ELF-1 (cell line): ENCODE data around the gene FBXL16.
"Not testable (repeated sequence)": the region's sequence is repeated elsewhere in the genome, so short reads cannot be mapped to it uniquely, and the experiment has no call there.

Experiments used
- DNase-seq: peaks from one replicate; pipeline ENCODE4 v3.0.0-alpha.2; 2016; ENCODE audit warnings: low read depth, low spot score

The FBXL16 gene, protein sequence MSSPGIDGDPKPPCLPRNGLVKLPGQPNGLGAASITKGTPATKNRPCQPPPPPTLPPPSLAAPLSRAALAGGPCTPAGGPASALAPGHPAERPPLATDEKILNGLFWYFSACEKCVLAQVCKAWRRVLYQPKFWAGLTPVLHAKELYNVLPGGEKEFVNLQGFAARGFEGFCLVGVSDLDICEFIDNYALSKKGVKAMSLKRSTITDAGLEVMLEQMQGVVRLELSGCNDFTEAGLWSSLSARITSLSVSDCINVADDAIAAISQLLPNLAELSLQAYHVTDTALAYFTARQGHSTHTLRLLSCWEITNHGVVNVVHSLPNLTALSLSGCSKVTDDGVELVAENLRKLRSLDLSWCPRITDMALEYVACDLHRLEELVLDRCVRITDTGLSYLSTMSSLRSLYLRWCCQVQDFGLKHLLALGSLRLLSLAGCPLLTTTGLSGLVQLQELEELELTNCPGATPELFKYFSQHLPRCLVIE

DNA sequence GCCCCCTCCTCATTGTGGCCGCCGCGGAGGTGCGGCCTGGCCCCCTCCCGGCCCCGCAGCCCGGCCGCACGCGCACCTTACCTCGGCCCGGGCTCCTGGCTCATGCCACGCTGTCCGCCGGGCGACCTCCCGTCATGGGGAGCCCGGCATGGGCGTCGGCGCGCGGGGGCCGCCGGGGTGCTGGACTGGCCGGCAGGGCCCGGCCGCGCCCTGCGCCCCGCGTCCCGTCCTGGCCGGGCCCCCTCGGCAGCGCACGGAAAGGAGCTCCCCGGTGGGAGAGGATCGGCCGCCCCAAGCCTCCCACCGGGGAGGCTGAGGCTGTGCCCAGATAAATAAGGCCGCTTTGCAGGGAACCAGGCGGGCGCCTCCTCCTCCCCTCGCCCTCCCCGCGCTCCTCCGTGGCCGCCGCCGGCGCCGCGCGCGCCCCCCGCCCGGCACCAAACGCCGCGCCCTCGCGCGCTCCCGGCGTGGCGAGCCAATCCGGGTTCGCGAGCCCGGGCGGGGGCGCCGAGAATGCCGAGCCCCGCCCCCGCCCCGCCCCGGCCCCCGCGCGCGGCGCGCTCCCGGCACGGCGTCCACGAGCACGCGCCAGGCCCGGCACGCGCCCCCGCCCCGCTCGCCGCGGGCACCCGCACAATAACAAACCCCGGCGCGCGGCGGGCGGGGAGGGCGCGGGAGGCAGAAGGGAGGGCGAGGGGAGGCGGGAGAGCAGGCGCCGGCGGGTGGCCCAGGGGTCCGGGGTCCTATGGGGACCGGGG lies at the start of gene FBXL16:
Gene FBXL16, minus strand, starts transcription at position 371 of the 758 bp plus-strand sequence. CDS start 8,396 bp downstream, outside the sequence.
- DNase-seq: no peak

DNA sequence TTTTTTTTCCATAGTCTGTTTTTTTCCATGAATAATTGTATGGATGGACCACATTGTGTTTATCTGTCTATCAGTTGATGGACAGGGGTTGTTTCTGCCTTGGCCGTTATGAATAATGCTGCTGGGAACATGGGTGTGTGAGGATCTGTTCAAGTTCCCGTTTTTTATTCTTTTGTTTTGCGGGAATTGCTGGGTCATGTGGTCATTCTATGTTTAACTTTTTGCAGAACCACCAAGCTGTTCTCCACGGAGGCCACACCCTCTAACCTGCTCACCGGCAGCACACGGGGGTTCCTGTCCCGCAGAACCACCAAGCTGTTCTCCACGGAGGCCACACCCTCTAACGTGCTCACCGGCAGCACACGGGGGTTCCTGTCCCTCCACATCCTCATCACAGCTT lies 49.1 kb upstream of the FBXL16 start:
- no peak for DNase-seq

DNA sequence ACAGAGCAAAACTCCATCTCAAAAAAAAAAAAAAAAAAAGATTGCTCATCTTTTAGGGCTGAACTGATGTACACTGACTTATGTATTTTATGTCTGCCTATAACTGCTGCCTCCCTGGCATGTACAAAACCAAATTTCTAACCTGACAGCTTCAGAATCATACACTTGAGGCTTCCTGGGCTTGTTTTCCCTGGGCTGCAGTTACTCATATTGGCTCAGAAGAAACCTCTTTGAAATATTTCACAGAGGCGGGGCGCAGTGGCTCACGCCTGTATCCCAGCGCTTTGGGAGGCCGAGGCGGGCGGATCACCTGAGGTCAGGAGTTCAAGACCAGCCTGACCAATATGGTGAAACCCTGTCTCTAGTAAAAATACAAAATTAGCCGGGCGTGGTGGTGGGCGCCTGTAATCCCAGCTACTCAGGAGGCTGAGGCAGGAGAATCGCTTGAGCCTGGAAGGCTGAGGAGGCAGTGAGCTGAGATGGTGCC lies 48.6 kb upstream of the FBXL16 start:
- DNase-seq: not testable (repeated sequence)

DNA sequence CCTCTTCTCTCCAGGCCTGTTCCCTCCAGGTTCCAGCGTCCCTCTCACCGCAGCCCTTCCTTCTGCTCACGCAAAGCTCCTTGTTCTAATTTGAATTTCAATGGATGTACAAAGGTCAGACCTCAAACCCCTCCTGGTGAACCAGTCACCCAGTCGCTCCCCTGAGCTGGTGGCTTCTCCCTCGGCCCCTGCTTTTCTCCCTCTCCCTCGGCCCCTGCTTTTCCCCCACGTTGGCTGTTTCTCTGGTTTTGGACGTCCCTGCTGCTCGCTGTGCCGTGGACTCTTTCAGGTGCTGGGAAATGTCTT lies 46.4 kb upstream of the FBXL16 start:
- DNase-seq: no peak

DNA sequence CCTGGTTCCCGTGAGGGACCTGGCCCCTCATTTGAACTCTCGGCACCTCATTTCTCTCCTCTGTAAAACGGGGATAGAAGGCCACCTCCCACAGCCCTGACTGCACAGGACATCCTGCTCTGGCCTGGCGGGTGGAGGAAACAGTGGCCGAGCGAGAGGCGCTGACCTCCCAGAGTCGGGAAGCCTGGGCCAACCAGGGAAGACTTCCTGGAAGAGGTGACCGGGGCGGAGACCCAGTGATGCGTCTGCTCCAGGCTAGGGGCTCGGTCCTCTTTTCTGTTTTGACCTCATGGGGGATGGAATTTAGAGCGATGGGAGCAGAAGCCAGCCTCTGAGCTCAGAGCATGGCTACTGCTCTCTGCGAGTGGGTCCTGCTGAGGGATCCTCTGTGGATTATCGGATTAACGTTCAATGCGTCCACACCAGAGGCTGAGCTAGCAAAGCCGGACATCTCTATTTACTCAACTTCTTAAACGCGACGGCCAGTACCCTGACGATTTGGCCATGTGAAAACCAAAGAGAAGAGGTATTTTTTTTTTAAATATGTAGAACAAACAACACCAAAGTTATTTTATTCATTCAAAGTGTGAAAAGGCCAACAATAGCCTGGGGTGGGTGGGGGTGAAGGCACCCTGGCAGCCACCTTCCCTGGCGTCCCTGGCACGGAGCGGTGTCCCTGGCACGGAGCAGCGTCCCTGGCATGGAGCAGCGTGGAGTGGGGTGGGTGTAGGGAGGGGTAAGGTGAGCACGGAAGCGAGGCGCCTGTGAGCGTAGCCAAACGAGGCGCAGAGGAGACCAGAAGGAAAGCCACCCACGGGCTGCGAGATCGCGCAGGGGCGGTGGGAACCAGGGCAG lies 45.8 kb upstream of the FBXL16 start:
- no peak for DNase-seq

DNA sequence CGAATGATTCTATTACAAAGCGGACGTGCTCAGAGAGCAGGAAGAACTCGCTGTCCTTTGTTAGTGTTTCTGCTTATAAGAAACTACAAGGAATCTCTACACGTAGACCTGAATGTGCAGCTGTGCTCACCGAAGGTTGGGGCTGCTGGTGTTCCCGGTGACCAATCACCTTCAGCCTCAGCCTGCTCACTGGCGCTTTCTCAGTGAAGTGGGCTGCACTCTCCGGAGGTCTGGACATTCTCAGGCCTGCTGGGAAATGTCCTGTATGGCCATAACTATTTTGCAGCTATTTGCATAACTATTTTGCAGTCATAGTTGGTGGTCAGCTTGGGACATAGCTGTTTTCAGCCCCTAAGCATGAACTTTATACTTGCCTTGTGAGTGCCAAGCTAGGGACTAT lies 44.9 kb upstream of the FBXL16 start:
- no peak for DNase-seq

DNA sequence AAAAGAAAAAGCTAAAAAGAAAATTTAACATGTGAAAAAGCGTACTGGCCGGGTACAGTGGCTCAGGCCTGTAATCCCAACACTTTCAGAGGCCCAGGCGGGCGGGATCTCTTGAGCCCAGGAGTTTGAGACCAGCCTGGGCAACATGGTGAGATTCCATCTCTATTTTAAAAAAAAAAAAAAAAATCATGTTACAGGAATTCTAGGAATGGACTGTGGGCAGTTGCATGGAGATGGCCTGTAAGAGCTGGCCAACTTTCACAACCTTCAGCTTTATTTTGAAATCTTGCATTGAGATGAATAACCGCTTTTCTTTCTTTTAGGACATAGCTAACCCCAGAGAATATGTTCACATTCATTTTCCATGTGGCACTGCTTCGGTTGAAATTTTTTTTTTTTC lies 43.4 kb upstream of the FBXL16 start:
- no peak for DNase-seq

DNA sequence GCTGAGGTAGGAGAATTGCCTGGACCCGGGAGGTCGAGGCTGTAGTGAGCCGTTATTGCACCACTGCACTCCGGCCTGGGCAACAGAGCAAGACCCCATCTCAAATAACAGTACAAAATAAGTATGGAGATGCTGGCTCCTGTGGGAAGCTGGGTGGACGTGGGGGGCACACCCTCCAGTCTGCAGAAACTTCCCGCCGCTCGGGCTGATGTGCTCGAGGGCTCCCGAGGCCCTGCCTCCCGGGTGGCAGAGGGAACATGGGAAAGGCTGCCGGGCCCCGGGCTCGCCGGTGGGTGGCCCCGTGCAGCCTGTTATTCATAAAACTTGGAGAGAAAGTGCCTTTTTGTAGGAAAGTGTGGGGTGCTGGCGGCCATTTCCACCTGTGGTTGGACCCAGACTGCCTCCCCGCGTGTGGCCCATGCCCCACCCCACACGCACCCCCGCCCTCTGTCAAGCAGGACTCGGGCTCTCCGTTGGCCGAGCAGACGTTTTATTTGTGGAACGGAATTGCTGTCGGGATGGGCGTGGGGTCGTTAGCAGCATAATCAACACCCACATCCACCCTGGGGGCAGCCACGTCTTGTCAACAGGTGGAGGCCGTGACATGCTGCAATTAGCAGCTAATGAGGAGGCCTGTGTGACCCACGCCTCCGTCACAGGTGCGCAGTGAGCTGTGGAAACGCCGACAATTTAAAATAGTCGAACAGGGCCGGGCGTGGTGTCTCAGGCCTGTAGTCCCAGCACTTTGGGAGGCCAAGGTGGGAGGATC lies 42.6 kb upstream of the FBXL16 start:
- no peak for DNase-seq

DNA sequence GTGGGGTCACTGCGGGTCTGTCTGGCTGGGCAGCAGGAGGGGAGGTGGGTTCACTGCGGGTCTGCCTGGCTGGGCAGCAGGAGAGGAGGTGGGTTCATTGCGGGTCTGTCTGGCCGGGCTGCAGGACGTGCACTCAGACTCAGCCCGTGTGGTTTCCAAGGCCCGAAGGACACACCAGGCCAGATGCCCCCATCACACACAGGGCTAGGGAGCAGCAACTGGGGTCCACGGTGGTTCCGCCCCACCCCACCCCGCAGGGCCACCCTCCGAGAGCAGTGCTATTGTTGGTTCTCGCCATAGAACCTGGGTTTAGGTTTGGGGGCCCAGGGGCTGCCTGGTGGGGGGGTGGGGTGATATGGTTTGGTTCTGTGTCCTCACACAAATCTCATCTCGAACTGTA lies 41.0 kb upstream of the FBXL16 start:
- no peak for DNase-seq

DNA sequence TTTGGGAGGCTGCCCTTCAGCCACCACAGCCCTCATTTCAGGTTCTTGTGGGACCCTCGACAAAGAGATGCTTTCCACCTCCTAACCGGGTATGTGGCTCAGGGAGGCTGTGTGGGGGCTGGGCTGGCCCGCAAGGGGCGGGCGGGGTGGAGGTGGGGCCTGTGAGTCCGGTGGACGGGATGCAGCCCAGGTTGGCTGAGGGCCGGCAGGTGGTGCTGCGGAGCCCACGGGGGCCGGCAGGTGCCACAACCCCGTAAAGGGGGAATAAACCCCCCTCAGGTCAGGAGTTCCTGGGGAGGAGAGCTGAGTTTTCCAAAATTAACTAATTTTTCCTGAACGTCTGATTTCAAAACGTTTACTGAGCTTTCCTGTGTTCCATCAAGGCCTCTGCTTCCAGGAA lies 40.1 kb upstream of the FBXL16 start:
- peak; percentile 69 for DNase-seq

DNA sequence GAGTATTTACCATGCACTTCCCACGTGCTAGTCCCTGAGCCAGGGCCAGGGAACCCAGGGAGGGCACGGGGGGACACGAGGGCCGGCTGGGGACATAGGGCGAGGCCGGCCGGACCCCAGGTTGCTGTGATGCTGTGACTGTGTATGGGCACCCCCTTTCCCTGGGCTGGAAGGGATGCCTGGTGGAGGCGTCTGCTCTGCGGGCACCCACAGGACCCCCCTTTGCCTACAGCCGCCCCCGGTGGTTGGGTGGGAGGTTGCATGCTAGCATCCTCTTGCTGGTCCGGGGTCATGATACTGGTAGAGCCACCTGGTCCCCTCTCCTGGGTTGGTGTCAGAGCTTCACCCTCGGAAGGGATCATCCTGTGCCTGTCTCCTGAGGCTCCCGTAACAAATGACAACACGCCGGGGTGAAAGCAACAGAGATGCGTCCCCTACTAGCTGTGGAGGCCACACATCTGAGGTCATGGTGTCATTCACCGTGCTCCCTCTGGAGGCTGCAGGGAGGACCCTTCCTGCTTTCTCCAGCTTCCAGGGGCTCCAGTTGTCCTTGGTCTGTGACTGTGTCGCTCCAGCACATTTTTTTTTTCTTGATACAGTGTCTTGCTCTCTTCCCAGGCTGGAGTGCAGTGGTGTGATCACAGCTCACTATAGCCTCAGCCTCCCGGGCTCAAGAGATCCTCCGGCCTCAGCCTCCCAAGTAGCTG lies 38.3 kb upstream of the FBXL16 start:
- DNase-seq: peak; percentile 16

DNA sequence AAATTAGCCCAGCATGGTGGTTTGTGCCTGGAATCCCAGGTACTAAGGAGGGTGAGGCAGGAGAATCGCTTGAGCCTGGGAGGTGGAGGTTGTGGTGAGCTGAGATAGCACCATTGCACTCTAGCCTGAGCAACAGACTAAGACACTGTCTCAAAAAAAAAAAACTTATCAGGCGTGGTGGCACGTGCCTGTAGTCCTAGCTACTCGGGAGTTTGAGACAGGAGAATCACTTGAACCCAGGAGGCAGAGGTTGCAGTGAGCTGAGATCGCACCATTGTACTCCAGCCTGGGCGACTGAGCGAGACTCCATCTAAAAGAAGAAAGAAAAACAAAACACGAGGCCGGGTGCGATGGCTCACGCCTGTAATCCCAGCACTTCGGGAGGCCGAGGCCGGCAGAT lies 37.3 kb upstream of the FBXL16 start:
- not testable (repeated sequence) for DNase-seq

DNA sequence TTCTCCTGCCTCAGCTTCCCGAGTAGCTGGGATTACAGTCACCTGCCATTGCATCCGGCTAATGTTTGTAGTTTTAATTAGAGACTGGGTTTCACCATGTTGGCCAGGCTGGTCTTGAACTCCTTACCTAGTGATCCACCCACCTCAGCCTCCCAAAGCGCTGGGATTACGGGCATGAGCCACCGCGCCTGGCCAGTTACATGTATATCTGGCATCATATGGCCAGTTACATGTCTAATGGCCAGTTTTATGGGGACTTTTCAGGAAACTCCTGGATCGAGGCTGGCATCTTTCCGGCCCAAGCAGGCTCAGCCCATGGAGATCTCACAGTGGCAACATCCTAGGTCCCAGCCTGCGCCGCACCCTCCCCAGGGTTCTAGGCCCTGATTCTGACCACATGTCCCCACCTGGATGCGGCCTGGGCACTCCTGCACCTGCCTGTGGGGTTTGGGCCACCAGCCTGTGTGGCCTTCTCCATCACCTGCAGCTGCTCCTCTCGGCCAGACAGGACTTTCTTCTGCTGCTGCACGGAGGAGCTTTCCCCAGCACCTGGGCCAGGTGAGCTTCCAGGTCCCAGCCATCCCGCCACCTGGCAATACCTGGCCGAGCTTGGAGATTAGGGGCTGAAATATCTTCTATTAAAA lies 36.5 kb upstream of the FBXL16 start:
- no peak for DNase-seq

DNA sequence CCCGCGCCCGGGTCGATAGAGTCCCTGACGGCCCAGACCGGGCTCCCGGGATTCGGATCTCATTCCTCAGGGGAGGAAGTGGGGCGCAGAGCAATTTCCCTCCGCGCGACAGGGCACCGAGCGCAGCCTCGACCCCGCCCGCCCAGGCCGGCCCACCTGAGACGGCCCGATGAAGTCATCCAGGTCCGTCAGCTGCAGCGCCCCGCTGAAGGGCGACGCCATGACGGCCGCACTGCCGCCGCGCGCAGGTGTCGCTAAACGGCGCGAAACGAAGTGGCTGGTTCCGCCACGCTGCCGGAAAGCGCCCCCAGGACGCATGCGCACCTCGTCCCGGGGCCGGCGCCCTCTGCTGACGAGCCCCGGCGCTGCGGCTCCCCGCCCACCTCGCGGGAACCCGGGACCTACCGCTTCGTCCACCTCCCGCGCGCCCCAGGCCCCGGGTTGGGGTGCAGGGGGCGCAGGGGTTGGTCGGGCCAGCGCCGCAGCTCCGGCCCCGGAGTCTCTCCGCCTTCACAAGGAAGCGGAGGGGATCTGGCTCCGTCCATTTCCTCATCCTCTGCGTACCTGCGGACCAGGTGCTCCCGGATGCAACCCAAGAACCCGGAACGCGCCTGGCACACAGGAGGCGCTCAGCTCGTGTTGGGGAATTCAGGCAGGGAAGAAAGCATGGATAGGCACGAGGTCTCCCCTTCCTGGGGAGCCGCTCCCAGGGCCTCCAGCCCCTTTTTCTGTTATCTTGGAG lies 35.3 kb upstream of the FBXL16 start, which contains the start of gene CIAO3:
Gene CIAO3, minus strand, starts transcription at position 234 of the 742 bp plus-strand sequence. Its CDS starts 12 bp downstream, at position 222.
- DNase-seq: peak; percentile 93

DNA sequence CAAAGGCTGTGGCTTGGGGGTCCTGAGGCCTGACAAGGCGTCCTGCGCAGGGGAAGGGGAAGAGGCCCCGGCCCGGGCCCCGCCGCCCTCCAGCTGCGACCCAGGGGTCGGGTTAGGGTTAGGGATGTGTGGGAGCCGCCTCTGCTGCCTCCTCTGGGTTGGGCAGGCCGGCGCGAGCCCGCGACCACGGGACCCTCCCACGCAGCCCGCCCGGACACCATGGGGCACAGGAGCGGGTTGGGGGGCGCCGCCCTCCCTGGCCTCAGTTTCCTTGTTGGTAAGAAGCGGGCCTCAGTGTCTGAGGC lies 34.8 kb upstream of the FBXL16 start:
- DNase-seq: no peak

DNA sequence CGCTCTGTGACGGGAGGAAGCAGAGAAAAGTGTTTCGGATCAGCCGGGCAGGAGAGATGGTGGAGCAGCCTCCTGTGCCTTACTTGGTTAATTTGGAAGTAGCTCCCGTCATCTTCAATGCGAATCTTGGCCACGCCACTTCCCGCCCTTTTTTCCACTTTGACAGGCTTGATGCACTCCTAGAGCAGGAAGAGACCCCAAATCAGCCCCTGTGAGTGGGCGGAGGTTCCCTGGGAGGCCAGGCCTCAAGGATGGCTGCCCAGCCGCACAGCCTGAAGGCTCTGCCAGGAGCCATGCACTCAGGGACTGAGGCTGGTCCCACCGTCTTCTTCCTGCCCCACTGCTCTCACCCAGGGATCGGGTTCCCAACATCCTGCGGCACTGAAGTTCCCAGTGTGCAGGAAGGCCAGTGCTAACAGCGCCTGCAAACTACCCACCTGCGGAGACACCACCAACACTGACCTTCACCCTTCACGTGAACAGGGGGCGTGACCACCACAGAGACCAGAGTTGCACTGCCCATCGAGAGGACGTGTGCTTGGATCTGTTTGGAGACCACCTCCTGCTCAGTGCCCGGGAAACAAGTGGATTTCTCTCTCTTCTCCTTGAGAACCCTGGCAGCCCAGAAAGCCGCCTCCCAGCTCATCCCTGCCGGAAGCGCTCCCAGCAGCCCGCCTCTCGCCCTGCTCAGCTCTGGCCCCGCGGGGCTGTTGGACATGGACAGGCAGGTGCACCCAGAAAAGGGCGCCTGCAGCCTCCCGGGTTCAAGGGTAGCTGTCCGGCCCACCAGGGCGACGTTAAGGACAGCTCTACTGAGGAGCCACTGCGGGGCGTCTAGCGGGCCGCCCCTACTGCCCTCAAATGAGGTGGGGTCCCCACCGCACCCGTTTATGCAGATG lies 34.2 kb upstream of the FBXL16 start:
- peak; percentile 8 for DNase-seq

DNA sequence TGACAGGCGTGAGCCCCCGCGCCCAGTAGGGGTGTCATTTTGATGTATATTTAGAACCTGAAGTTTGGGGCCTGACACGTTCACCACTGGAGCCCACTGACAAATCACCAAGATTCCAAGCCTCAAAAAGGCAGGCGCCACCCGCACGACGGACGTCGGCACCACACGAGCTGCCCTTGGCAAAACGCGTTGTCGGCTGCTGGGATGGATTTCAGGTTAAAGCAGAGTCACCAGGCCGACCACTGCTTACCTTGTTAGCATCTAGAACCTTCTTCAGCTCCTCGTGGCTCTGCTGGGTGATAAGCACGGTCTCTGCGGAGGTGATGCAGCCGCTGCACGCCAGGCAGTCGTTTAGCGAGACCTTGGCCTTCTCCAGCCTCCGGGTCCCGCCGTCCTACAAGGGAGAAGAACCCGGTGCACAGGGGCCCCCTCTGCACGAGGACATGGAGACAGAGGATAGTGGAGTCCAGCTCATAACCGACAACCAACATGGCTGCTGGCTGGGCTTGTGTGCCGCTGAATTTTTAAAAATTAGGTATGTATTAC lies 31.4 kb upstream of the FBXL16 start:
- no peak for DNase-seq

DNA sequence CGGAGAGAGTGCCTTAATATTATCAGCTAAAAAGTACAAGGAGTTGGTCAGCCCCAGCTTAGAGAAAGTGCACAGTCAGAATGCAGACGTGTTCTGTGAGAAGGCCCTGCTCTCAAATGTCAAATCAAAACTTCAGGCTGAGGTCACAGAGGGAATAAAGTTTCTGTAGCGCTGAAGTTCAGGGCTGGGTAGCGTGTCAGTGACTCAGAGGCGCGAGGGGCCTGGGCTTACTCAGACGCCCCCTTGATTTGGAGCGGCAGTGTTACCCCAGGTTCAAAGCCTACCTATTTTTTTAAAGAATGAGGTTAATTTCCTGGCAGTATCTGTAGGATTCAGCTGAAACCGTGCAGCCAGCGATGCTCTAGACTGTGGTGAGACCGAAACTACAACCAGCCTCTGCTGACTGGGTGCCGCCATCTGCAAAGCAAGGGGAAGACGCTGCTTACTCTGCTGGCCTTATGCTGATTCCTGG lies 30.4 kb upstream of the FBXL16 start:
- DNase-seq: no peak
